Activated T-cell treated with anti-CD3 and anti-CD28 coated beads for 24 hours (primary cell): ENCODE measurements around the gene OBSCN.

ENCODE experiments used
- DNase-seq: peaks from one replicate; pipeline ENCODE4 v3.0.0-alpha.2; 2020; ENCODE audit warnings: low read depth

The OBSCN gene

DNA sequence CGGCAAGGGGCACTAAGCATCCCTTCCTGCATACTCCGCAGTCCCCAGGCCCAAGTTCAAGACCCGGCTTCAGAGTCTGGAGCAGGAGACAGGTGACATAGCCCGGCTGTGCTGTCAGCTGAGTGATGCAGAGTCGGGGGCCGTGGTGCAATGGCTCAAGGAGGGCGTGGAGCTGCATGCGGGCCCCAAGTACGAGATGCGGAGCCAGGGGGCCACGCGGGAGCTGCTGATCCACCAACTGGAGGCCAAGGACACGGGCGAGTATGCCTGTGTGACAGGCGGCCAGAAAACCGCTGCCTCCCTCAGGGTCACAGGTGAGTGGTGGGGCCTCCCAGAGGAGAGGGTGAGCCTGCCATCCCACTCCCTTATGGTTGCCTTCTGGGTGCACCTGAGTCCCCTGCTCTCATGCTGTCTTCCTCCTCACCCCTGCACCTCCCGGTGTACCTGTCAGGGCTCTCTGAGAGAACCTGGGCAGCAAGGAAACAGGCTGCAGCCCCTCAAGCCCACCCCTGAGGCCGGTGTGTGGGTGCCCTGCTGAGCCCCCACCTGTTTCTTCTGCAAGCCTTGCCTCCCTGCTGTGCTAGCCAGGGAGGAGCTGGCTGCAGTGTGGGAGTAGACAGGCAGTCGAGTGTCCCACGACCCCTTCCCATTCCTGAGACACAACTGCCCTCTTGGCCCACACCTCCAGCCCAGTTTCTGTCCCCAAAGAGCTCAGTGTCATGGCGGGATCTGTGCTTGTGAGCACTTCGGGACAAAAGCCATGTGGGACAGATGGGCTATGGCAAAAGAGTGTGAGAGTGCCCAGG is 99.6 kb downstream of the OBSCN start:
- no peak for DNase-seq

DNA sequence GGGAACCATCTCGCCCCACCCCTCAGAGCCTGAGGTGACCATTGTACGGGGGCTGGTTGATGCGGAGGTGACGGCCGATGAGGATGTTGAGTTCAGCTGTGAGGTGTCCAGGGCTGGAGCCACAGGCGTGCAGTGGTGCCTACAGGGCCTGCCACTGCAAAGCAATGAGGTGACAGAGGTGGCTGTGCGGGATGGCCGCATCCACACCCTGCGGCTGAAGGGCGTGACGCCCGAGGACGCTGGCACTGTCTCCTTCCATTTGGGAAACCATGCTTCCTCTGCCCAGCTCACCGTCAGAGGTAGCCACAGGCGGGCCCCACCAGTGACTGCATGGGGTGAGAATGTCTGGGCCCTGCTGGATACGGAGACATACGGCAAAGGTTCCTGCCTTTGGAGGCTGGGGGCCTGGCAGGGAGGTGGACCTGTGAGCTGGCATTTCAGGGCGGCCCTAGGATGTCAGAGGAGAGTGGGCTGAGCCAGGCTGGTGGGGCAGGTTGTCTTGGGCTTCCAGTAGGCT is 100.3 kb downstream of the OBSCN start:
- no peak for DNase-seq

DNA sequence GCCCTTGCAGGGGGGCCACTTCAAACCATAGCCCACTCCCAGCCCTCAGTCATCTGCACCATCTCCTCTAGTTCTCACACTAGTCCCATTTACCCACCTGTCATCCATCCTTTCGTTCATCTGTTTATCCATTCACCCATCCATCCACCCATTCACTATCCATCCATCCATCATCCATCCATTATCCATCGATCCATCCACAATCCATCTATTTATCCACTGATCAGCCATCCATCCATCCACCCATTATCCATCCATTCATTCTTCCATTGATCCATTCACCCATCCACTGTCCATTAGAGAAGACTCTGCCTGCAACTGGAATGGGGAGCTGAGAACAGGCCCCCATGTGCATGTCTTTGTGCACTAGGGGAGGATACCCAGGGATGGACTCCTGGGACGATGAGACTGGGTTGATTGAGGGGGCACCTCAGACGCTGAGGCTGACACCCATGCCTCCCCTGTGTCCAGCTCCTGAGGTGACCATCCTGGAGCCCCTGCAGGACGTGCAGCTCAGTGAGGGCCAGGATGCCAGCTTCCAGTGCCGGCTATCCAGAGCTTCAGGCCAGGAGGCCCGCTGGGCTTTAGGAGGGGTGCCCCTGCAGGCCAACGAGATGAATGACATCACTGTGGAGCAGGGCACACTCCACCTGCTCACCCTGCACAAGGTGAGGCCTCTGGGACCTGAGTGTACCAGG is 100.9 kb downstream of the OBSCN start:
- DNase-seq, result no peak

DNA sequence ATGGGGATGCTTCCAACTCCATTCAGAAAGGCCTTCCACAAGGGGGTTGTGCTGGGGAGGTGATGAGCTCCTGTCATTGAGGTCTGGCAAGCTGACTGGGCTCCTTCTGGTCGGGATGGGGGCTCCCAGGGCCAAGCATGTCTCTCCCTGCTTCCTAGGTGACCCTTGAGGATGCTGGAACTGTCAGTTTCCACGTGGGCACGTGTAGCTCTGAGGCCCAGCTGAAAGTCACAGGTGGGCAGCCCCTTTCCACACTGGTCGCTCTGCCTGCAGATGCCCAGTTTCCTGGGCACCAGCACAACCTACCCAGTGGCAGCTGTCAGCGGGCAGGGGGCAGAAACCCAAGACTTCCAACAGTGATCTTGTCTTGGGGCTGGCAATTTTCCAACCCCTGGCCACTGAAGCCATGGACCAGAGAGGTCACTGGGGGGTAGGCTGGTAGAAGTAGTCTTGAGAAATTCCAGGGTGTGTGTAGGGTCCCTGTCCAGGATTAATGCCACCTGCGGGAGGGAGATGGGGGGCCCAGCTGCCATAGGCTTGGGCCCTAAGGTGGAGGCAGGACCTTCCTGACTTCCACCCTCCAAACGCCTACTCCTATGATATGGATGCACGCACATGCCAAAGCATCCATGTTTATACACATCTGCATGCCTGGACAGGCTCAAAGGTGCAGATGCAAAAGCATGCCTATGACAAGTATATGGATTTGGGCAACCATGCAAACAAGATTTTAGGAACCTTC is 101.7 kb downstream of the OBSCN start:
- DNase-seq, result no peak

DNA sequence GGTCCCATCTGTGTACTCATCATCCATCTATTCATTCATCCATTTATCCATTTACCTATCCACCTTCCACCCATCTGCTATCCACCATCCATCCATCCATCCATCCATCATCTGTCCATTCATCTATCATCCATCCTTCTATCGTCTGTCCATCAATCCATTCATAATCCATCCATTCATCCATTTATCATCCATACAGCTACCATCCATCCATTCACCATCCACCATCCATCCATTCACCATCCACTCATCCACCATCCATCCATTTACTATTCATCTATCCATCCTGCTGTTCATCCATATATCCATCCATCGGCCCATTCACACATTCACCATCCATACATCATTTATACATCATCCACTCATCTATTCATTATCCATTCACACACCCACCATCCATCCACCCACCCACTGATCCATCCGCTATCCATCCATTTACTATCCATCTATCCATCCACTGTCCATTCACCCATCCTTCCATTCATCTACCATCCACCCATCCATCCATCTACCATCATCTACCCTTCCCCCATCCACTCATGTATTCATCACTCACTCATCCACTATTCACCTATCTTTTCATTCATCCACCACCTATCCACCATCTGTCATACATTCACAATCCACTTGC is 102.4 kb downstream of the OBSCN start:
- DNase-seq, result no peak

DNA sequence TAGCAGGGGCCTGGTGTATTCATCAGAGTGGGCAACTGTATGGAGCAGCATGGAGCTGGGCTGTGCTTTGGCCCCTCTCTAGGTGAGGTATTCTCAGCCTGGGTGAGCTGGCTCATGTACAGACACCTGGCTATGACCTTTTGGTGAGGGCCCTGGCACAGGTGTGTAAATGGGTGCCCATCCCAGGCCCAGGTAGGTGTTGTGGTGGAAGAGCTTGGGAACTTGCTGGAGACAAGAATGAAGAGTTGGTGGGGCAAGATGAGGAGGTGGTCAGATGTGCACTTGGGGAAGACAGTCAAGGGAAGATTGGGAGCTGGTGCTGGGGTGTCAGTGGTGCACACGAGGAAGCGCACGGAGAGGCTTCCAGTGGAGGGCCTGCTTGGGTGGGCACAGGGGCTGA is 103.2 kb downstream of the OBSCN start:
- no peak for DNase-seq

DNA sequence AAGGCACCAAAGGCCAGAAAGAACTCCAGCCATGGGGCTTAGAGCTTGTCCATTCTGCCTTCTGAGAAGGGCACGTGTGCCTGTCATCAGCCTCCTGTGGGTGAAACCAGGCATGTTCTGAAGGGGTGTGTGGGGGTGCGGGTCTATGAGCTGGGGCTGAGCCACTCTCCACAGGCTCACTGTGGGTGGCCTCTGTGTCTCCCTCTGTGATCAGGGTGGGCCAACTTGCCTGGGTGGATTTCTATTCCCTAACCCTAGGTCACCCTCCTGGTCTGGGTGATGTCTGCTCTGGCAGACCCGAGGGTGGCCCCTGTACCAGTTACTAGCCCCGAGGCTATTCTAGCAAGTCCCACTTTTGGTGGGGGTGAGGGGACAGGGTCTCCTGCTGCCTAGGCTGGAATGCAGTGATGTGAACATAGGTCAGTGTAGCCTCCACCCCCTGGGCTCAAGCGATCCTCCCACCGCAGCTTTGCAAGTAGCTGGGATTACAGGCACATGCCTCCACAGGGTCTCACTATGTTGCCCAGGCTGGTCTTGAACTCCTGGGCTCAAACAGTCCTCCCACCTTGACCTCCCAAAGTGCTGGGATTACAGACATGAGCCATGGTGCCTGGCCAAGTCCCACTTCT is 104.4 kb downstream of the OBSCN start:
- no peak for DNase-seq

DNA sequence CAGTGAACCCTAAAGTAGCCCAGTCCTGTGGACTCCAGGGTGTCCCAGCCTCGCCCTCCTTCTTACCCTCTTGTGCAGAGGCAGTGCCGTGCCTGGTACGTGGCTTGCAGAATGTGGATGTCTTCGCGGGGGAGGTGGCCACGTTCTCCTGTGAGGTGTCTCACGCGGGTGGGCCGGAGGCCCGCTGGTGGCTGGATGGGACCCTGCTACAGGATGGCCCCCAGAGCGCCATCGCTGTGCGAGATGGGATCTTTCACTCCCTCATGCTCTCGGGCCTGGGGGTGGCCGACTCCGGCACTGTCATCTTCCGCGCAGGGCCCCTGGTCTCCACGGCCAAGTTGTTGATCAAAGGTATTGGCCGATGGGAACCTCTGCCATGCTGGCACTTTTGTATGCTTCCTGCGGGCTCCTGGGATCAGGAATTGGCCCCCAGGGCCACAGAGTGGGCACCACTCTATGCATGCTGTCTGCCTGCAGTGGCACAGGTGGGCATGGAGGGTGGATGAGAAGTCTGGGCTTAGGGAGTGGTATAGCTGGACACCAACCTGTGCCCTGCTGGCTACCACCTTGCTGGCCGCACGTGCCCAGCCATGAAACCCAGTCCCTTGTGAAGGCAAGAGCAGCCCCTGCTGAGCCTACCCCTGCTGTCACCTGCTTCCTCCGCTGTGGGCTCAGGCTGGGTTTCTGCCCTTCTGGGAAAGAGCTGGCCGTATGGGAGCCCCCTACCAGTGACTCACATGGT is 105.9 kb downstream of the OBSCN start:
- DNase-seq, result no peak

DNA sequence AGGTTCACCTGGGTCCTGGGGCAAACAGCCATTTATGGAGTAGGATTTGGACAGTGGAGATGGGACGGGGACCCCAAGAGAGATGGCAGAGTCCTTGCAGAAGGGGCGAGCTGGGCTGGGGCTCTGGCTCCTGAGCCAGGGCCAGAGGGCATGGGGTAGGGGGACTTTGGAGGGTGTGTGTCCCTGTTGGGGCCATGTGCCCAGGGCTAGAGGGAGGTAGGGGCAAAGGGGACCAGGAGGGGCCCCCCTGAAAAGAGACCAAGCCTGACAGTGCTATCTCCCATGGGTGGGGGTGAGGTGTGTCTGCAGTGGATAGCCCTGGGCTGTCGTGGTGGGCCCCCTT is 106.4 kb downstream of the OBSCN start:
- DNase-seq, result no peak

DNA sequence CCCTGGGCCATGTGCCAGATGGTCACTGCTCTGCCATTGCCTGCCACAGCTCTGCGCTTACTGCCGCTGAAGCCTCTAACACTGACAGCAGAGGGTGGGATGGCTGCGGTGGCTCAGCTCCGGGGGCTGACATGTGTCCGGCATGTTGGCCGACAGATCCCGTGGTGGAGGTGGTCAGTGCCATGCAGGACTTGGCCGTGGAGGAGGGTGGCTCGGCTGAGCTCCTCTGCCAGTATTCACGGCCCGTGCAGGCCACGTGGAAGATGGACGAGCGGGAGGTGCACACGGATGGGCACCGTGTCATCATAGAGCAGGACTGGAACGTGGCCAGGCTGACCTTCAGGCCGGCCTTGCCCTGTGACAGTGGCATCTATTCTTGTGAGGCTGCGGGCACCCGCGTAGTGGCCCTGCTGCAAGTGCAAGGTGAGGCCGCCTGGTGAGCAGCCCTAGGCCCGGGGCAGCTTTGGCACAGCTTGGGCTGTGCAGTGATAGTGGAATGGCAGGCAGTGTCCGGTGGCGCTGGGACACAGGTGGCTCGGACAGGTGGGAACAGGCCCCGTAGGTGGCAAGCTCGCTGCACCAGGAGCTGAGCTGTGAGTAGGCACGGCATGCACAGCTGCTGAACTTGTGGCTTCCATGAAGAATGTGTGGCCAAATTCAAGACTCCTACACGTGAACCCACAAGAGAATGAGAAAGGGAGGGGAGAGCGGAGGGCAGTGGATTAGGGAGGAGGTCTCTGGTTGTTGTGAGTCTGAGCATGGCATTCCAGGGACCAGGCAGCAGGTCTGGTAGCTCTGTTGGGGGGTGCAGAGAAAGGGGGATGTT is 107.0 kb downstream of the OBSCN start:
- DNase-seq, result no peak

DNA sequence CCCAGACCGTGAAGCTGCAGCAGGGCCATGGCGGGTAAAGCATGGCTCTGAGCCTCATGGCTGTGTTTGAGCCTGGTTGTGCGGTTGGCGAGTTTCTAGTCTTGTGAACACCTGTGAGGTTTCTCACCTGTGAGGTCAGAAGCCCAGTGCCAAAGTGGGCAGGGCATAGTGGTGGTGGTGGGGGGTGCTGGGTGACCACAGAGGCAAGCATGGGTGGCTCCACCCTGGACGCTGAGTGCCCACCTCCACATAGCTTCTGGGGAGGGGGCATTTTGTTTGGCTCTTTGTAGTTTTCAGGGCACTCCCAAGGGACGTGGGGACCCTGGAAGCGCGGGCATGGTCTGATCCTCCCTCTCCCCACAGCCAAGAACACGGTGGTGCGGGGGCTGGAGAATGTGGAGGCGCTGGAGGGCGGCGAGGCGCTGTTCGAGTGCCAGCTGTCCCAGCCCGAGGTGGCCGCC is 107.7 kb downstream of the OBSCN start:
- DNase-seq, result no peak

DNA sequence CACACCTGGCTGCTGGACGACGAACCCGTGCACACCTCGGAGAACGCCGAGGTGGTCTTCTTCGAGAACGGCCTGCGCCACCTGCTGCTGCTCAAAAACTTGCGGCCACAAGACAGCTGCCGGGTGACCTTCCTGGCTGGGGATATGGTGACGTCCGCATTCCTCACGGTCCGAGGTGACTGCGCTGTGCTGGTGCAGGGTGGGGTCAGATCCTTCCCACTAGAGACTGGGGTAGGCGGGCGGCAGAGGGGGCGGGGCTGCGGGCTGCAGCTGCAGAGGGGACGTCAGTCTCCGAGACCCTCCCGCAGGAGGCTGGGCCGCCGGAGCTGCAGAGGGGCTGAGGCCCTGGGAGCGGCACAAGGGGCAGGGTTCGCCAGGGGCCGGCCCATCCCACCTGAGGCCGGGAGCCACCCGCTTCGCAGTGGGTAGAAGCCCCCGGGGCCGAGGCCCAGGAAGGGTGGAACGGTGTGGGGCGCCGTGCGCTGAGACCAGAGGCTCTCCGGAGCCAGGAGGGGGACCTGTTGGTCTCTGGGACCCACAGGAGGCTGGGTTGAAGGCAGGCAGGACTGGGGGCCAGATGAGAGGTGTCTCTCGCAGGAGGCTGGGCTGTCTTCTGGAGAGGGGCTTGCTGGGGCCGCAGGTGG is 108.2 kb downstream of the OBSCN start:
- no peak for DNase-seq

DNA sequence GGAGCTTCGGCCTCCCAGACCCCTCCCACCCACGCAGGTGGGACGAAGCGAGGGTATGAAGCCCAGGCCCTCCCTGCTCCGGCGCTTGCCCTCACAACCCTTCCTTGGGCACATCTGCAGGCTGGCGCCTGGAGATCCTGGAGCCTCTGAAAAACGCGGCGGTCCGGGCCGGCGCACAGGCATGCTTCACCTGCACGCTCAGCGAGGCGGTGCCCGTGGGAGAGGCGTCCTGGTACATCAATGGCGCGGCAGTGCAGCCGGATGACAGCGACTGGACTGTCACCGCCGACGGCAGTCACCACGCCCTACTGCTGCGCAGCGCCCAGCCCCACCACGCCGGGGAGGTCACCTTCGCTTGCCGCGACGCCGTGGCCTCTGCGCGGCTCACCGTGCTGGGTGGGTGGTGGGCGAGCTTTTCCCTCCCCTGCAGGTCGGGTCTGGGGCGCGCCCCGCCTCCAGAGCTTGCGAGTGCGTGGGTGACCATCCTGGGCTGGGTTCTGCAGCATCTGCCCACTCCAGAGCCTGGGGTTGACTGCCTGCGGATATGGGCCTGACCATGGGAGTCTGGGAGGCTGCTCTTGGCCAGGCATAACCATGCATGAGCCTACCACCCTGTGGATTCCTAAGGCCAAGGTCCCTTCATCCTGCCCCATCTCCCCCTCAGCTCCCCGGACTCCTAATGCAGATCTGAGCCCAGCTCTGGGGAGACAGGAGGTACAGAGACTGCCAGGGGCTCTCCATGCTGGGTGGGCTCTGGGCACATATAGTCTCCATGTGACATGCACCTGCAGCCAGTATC is 108.9 kb downstream of the OBSCN start:
- no peak for DNase-seq

DNA sequence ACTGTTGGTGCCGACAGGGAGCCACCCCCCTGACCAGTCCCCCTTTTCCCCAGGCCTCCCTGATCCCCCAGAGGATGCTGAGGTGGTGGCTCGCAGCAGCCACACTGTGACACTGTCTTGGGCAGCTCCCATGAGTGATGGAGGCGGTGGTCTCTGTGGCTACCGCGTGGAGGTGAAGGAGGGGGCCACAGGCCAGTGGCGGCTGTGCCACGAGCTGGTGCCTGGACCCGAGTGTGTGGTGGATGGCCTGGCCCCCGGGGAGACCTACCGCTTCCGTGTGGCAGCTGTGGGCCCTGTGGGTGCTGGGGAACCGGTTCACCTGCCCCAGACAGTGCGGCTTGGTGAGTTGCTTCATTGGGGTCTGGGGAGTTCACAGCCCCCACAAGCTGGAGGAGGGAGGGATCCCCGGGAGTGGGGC is 109.6 kb downstream of the OBSCN start:
- no peak for DNase-seq

DNA sequence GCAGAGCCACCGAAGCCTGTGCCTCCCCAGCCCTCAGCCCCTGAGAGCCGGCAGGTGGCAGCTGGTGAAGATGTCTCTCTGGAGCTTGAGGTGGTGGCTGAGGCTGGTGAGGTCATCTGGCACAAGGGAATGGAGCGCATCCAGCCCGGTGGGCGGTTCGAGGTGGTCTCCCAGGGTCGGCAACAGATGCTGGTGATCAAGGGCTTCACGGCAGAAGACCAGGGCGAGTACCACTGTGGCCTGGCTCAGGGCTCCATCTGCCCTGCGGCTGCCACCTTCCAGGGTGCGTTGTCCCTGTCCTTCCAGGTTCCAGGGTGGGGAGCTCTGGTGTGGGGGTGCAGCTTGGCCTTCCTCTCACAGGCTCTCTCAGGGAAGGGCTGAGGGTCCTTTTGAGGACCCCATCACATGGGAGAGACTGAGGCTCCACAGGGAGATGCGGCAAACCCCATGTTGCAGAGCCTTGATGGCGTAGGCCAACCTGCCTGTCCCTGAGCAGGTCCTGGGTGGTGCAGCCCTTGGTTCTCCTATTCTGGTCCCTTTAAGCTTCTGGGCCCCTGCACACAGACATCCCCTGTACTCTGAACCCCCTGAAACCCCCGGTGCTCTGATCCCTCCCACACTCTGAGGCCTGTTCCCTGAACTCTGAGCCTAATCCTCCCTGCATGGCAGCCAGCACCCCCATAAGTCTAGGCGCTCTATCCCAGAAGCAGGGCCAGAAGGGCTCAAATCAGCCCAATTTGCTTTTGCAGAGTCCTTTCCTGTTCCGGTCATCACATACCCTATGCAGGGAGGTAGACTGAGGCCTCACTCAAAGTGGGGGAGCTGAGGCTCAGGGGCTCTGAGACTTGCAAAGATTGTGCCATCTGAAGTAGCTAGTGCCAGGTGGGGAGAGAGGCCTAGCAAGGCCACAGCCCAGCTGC is 110.3 kb downstream of the OBSCN start:
- DNase-seq, result no peak

DNA sequence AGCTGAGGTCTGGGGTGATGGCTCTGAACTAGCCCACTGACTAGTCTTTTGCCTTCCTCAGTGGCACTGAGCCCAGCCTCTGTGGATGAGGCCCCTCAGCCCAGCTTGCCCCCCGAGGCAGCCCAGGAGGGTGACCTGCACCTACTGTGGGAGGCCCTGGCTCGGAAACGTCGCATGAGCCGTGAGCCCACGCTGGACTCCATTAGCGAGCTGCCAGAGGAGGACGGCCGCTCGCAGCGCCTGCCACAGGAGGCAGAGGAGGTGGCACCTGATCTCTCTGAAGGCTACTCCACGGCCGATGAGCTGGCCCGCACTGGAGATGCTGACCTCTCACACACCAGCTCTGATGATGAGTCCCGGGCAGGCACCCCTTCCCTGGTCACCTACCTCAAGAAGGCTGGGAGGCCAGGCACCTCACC is 111.0 kb downstream of the OBSCN start:
- no peak for DNase-seq

DNA sequence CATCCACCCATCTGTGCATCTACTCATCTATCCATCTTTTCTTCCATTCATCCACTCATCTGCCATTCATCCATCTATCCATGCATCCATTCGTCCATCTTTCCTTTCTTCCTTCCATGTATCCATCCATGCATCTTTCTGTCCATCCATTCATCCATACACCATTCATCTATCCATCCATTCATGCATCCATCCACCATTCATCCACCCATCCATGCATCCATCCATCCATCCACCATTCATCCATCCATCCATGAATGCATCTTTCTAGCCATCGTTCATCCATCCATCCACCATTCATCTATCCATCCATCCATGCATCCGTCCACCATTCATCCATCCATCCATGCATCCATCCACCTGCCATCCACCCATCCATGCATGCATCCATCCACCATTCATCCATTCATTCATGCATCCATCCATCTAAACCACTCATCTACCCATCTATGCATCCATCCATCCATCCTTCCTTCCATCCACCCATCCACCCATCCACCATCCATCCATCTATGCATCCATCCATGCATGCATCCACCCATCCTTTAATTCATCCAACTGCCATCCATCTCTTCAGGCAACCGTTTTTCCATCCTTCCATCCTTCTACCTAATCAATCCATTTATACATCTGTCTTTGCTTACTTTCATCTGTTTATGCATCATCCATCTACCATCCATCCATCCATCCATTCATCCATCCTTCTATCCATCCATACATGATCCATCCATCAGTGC is 111.7 kb downstream of the OBSCN start:
- DNase-seq, result no peak
